GM21390 (cell line): Measurements from ENCODE around the gene KCNJ1.

Experiments
- ATAC-seq: cut with Tn5 transposase; IDR thresholded peaks from one replicate; pipeline ENCODE4 v1.9.1; 2021; ENCODE audit not compliant: unreplicated experiment

Gene KCNJ1

DNA sequence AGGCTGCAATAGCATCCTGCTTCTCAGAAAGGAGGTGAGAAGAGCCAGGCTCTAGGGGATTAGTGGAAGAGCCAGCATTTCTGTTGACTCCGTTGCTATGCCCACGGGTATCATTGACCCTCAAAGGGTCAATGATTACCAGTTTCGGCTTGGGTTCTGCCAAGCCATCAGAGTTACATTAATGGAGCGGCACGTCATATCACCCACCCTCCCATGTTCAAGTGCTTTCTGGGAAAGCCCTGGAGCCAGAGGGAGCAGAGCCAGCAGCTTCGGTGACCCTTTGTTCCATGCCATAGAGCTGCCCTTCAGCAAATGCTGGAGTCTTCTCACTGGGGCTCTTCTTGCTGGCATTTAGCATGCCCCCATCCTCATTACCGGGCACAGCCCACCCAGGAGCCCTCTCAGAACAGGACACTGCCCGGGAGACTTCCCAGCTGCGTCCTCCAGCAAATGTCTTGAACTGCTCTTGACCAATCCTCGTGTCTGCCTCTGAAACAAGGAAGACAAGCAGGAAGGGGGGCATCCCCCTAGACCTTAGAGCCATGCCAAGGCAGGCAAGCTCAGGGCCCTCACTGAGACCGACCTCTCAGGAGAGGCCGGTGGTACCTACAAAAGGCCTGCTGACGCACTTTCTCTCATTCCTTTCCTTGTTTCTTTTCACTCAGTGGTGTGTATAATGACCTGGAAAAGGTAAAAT is 14.6 kb downstream of the KCNJ1 start:
- no peak for ATAC-seq

DNA sequence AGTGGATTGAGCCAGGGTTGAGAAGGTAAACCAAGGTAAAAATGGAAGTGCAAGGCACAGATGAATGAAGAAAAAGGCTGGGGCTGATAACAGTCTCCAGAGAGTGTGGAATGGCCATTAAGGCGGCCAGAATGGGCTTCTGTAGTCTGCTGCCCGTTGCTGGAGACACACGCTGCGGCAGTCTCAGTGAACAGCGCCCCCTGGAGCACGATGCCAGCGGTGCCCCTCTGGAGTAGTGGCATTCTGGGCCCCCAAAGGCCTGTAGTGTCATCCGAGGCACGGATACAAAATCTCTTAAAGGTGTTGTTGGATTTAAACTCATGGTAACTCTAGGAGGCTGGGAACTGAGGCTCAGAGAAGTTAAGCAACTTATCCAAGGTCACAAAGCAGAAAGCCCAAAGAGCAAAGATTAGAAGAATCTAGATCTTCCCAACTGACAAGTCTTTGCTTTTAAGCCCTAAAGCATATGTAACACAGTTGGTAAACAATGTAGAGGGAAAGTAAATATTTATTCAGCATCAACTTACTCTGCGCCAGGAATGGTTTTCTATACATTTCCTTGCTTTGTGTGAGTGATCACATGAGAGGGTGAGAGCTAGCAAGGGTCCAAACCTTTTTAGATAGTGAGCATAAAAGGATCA is 18.2 kb downstream of the KCNJ1 start:
- peak; percentile 90 for ATAC-seq

DNA sequence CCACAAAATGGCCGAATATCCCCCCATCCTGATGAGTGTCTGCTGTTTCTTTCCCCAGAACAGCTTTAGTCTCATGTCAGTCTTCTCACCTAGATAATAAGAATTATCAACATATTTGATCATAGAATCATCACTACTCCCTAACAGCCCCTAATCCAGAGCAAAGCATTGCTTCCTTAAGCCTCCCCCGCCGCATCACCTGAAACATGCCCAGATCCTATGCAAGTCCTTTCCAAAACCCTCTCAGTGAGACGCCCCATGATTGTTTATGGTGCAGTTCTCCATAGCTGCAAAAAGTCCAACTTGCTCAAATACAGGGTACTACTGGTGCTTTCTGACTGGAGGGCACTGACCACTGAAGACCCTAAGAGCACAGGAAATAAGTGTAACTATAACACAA is 20.1 kb downstream of the KCNJ1 start:
- no peak for ATAC-seq

DNA sequence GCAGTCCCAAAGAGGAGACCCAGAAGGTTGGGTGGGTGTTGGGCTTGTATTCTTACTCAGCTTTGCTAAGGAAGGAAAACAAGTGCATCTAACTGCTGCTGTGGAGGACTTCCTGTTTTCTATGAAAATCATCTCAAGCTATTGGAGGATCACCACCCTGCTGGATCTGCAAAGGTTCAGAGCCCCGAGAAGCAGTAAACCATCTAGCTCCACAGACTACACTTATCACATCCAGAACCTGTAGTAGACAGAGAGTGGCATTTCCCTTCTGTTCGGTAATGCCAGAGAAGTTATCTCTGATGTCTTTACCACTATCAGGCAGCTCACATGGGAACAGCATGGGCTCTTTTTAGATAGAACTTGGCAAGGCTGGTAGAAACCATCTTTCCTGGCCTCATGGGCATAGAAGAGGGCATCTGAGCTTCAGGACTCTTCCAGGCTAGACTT is 21.7 kb downstream of the KCNJ1 start:
- no peak for ATAC-seq

DNA sequence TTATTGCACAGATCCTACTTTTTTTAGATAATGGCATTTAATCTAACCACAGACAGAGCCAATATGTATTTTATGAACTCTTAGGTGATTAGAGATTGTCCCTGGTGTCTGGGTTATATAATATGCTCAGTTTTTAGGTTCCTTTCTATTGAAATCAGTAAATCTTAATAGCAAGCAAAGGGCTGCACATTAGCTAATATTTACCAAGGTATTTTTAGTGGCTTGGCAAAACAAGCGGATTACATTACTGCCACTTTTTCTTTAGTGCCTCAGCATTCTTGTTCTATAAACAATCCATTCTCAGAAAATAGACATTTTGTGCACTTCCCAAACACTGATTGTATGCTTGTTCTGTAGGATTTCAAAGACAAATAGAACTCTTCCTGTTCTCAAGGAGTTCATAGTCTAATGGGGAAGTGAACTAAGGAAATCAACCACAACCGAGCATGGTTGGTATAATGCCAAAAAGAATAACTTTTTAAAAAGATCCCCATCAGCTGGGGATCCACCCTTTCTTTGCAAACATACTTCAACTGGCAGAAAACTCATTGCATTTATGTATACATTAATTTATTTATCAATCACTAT is 23.8 kb downstream of the KCNJ1 start:
- no peak for ATAC-seq

DNA sequence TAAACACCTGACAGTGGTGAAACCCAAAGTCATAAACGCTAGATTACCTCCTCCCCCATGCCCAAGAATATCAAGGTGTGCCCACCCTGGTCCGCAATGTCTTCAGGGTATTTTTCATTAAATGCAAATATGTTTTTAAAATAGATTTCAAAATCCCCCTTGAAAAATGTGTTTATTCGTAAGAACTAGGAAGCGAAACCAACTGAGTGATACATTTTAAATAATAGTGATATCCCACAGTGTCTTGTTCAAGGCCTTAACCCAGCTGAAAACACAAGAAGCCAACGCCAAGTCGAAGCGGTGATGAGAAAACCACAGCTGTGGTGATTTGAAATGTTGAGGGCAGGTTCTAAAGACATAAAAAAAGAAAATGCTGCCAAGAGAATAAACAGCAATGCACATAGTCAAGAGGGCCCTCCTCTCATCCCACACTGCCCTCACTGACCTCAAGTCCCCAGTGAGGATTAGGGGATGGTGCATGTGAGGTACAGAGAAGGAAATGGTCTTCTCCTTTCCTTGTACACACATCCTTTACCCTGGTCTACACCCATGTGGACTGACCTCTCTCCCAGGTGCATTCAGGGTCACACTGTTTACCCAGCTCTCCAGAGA is 25.5 kb downstream of the KCNJ1 start:
- peak; percentile 58 for ATAC-seq

DNA sequence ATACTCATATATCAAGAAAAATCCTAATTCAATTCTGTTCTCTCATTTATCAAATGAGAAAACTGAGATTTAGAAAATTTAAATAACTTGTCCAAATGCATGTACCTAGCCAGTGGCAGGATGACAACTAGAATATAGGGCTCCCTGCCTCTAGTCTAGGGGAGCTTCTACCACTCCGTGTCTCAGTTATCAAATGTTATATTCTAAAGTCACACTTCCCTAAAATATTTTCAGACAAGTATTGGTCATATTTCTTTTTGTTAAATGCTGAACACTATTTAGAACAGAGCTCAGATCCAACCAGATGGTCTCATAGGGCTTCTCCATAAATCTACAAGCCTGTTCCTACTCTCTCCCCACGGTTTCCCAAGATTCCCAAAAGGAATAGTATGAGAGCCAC is 26.3 kb downstream of the KCNJ1 start:
- ATAC-seq = no peak

DNA sequence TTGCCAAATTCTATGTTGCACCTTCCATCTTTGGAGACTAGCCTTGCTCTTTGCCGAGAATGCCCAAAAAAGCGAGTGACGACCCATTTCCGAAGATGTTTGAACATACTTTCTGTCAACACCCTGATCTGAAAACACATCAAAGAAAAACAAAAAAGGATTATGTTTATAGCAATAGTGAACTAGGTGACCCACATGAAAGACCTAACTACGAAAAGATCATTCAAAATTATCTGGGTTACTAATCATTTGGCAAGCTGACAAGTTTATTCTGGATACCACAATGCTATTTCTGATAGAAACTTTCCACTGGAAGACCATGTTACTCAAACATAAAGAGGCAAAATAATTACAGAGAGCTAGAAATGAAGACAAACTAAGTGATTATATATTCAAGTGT is 27.0 kb downstream of the KCNJ1 start:
- no peak for ATAC-seq

DNA sequence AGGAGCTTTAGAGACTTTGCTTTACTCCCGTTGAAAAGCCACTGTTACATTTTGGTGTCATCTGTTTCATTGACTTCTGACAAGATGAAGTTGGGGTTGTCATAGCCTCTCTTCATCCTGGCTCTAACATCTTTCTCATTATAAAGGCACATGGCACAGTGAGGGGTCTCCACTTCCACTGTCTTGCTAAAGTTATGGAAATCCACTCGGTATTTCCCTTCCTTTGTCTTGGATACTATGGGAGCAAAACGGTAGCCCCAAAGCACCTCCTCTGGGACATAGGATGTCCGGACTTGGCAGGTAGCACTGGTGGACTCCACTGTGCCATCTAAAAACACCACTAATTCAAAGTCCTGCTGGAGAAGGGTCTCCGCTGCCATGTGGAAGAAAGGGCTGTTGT is 28.0 kb downstream of the KCNJ1 start:
- ATAC-seq = no peak

DNA sequence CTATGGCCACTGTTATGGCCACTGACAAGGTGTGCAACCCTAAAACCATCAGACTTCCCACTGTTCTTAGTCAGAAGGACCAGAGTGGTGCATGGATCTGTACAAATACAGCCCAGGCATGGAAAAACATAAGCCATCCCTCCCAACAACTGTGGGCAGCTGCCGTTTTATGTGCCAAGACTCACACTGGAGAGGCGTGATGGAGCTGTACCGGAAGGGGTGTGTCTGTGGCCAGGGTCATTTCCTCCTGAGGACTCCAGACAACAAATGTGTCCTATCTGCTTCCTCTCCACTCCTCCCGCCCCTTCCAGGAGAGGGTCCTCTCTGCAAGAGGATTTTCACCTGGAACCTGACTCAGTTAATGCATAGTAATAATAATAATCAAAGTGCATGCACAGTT is 29.5 kb downstream of the KCNJ1 start:
- ATAC-seq = no peak

DNA sequence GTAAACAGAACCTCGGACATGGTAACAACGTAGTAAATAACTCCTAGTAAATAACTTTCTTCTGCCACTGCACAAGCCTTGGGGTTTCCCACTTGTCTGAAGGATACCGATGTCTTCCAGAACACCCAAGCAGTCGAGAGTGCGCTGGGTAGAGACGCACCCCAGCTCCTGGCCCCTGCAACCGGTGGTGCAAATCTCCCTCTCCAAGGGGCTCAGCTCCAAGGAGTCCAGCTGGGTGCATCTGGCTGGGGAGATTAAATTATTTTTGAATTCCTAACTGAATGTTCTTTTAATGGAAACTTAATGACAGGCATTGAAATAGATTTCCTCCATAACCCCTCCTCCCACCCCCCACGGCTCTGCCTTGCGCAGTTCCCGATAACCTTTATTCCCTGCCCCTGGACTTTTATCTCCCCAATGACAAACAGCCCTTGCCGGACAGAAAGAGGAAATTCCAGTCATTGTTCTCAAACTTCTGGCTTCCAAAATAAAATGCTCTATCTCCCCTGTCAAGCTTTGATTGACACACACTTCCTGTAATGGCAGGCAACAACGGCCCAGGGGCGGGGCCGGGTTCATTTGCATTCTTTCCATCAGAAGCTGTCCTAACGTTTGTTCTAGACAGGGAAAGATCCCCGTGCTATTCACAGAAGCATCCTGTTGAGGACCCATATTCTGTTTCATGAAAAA is 31.2 kb downstream of the KCNJ1 start:
- ATAC-seq = no peak

DNA sequence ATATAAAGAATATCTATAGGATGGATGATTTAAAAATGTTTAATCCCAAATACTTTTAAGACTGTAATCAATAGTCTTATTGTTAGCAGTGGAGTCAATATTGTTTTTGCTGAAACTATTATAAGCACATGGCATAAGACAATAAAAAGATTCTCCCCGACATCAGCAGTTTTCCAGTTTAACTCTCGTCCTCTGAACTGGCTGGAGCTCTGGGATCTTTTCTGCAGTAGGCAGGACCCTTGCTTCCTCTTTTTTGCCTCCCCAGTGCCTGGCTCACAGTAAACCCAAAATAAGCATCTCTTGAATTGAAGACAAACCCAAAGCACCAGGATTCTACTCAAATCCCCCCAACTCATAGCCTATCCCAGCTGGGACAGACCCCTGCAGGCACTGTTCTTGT is 32.9 kb downstream of the KCNJ1 start:
- ATAC-seq = no peak

DNA sequence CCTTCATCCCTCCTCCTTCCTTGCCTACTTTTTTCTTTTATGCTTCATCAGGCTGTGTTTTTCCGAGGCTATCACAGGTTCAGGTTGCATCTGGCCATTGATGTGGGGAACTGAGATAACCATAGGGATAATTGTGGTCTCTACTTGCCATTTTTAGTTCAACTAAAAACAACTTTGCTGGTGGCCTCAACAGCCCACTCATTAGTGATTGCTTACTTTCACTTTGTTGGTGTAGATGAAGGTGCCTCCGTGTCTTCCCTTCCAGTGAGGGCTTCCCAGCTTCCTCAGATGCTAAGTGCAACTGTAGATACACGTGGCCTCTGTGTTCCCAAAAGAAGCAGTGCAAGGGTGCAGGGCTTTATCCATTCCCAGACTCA is 35.0 kb downstream of the KCNJ1 start:
- peak; percentile 43 for ATAC-seq

DNA sequence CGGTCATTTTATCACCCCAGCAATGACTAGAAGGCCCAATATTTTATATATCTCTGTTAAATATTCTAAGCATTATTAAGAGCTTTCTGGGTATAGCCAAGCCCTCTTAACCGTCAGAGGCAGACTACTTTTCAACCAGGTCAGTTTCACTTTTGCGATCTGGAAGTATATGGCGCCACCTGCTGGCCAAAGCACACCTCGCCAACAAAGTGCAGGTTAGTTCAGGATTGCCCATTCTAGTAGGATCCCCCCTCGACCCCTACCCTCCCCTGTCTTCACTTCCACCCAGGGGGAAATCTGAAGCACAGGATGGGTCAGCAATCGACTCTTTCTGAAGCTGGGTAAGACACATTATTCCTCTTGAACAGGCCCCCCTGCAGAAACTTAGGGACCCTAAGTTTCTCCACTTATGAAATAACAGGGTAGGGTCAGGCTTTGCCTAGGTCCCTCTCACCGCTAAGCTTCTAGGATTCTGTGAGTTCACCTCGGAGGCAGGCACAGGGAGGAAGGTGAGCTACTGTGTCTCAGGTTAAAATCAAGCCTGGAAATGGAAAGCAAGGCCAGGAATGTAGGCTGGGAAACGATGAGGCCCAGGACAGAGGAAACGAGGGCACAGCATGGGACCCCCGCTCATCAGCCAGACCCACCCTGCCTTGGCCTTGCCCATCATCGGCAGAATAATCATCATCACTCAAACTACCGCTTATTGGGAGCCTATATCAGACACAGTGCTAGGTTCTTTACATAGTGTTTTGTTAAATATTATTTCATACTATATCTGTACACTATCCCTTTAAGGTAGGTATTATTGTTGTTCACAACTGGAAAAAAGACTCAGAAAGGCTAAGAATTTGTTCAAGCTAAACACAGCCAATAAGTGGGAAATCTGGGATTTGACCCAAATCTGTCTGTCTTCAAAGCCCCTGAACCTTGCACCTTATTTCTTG is 35.6 kb downstream of the KCNJ1 start:
- ATAC-seq = peak; percentile 84

DNA sequence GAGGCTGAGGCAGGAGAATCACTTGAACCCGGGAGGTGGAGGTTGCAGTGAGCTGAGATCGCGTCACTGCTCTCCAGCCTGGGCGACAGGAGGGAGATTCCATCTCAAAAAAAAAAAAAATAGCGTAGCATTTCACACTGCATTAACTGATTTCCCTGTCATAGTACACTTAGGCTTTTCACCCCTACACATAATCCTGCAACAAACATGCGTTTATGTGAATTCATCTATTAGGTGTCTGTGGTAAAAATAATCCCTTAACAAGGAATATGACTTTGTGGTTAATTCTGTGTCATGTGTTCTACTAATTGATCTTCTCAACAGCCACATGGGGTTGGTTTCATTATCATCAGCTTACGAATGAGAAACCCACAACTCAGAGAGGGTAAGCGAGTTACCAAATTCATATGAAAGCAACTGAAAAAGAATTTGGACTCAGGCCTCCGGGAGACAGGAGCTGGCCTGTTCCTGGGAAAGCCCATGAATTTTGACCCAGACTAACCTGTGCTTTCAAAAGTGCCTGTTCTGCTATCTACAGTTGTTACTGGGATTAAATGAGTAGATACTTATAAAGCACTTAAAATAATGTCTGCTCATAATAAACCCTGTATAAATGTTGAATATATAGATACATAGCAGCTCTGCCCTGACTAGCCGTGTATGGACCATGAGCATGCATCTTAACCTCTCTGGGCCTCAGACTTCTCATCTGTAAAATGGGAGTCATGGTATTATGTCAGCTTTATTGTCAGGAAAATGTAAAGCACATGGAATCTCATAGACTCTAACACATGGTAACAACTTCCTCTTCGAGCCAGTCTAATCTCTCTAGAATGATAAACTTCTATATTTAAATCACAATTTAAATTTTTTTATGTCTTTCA is 36.6 kb downstream of the KCNJ1 start:
- ATAC-seq = peak; percentile 42

DNA sequence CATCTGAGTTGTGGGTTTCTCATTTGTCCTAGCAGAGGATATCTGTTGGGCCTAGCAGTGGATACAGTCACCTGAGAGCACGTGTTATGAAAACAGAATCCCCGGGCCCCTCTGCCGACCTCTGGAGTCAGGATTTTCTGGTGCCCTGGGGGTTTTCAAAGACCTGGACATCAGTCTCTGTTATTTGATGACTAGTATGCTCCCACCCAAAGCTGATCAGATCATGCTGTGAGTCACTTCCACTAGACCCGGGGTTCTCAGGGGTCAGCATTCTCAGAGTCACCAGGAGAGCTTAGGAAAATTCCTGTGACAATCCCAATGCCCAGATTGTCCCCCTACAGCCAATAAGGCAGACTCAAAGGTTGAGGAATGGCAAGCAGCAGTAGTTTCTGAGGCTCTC is 38.7 kb downstream of the KCNJ1 start:
- no peak for ATAC-seq

DNA sequence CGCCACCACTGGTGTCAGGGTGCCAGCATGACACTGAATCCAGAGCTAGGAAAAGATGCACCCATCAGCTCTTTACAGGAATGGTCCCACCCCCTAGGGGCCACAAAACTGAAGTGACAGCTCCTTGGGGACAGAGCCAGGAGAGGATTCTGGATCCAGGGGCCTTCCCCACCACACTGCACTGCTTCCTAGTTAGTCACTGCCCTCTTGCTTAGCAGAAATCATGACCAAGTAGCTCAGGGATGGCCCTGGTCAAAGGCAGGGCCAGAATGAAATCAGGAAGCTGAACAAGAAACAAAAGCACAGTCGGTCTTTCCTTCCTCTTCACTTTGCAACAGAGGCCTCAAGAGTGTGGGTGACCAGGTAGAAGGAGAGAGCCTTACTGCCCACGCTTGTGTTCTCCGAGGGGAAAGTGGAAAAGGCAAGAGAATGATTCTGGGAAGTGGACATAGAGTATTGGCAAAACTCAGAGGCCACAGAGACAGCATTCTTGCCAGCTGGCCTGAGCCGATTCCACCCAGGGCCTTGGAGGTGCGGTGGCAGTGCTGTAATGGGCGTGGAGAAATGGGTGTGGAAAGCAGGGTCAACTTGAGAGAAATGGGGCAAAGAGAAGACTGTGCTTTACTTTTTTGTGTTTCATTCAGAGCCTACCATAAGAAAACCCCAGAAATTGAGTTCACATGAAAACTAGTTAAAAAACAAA is 39.8 kb downstream of the KCNJ1 start:
- no peak for ATAC-seq

DNA sequence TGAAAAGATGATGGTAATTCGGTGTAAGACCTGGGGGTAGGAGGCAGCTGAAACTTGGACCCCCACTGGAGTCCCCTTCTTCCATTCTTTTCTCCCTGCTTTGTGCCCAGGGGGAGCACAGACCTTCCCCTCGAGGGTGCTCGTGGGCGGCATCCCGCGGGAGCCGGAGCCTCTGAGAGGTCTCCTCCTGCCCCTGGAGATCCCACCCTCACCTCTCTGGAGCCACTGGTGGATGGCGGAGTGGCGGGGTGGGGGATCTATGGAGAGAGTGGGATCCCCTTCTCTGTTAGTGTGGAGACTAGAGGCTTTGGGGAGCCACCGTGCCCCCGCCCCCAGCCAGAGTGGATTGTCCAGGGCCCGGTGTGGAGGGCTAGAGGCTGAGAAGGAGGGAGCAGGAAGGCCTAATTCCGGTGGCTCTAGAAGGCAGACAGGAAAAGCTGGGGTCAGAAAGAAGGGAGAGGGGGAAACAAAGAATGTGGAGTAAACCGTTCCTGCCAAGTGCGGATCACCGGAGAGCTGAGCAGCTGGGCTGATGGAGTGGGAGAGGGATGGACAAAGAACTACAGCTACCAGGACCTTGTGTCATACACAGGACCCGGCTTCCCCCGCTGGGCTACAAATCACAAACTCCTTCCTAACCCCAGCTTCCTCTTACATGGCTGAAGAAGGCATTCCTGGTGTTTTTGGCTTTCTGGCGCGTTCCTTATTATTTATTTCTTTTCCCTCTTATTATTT is 41.9 kb downstream of the KCNJ1 start:
- no peak for ATAC-seq
